ENCODE measurements around the gene PLET1. TPM values are rescaled to one million over a fixed set of nuclear protein-coding genes. Genes with fewer than 3 reads are reported as not detected.

The PLET1 gene
- total RNA-seq, 1 experiment from 2014 or later, result not detected

GRCh38 chr11:112265659-112266409, 5.2 kb upstream of the PLET1 start:
- TF ChIP-seq MAX (IDR thresholded peaks at IDR 0.05) (no peak), CBX3 (IDR thresholded peaks at IDR 0.05; ENCODE audit: low read depth) (no peak), ZBTB33 (IDR thresholded peaks at IDR 0.05; ENCODE audit: extremely low read depth, insufficient replicate concordance, low read length) (no peak), ZFX (IDR thresholded peaks at IDR 0.05) (no peak), EGR1 (IDR thresholded peaks at IDR 0.05; ENCODE audit: low read depth) (no peak), POLR2A (IDR thresholded peaks at IDR 0.05; ENCODE audit: borderline replicate concordance, extremely low read depth, insufficient read depth, insufficient read length) (no peak), ATF3 (IDR thresholded peaks at IDR 0.05) (no peak), JUND (IDR thresholded peaks at IDR 0.05) (no peak), RAD21 (IDR thresholded peaks at IDR 0.05; ENCODE audit: low read depth) (no peak), SRF (IDR thresholded peaks at IDR 0.05; ENCODE audit: low read depth) (no peak), FOSL1 (IDR thresholded peaks at IDR 0.05; ENCODE audit: low read depth) (no peak), ELF1 (IDR thresholded peaks at IDR 0.05; ENCODE audit: borderline replicate concordance, low read depth) (no peak)
- POLR2A ChIA-PET, result no interaction called here
- Histone ChIP-seq H3K4me3 (replicated peaks in 1 of 2; ENCODE audit: low read depth in 1 of 2, low read length in 2 of 2) (no peak overlapping the region), H3K36me3 (ENCODE audit: control insufficient read depth in 1 of 2, insufficient read depth in 2 of 2, low read length in 2 of 2) (no peaks in the 10 kb centered on the region), H2AFZ (ENCODE audit: low read depth, low read length, poor library complexity, severe bottlenecking) (no peak overlapping the region), H3K79me2 (ENCODE audit: insufficient read depth, low read length) (no peaks in the 10 kb centered on the region), H3K9ac (ENCODE audit: low read length) (no peak overlapping the region), H3K27ac (ENCODE audit: low read depth, low read length) (no peak overlapping the region), H3K4me2 (ENCODE audit: low read length) (no peak overlapping the region), H4K20me1 (ENCODE audit: insufficient read depth) (no peaks in the 10 kb centered on the region), H3K9me2 (ENCODE audit: insufficient read depth) (no peaks in the 10 kb centered on the region), H3K4me1 (ENCODE audit: control insufficient read depth in 1 of 2, insufficient read depth in 2 of 2, low read length in 2 of 2) (peaks cover 0 to 7% of the 10 kb centered on the region in 2 experiments; a peak in 1 of 4 replicates), H3K27me3 (ENCODE audit: insufficient read depth, low read length) (no peaks in the 10 kb centered on the region), H3K9me3 (ENCODE audit: control insufficient read depth in 1 of 2, insufficient read depth in 1 of 2, low read depth in 1 of 2, low read length in 2 of 2) (no peaks in the 10 kb centered on the region)
- no peak for DNase-seq (ENCODE audit: low read depth, low spot score)
- RAD21 ChIA-PET (ENCODE audit: low non-redundant PET in 1 of 2, low total read pairs in 2 of 2, uncharacterized antibody in 2 of 2, unreplicated experiment in 2 of 2), result no interaction called here
- intact Hi-C loops (cut with micrococcal nuclease), result no loop called here
- CTCF ChIA-PET, result no interaction called here
- ATAC-seq, result no peak
- no TSS peak for BruUV-seq (replicated peaks)

Measured in HCT116 (cell line).